K562 (cell line): Measurements from ENCODE around the gene SLC1A1. TPM values are rescaled to one million over a fixed set of nuclear protein-coding genes. Genes with fewer than 3 reads are reported as not detected.
A peak's percentile ranks its signal among the peaks of the same experiment; 100 is the strongest.

Experiments used
- ATAC-seq: fragments of 200-7000 bp; cut with Tn5 transposase; 3 replicates; pipeline ENCODE4 v1.9.1; 2020; ENCODE audit warnings: moderate library complexity
- BruUV-seq: library from RNA; stranded (reverse); fragments of 400-500 nt; replicated peaks from 2 replicates; lab custom pipeline; 2021; lab: Mats Ljungman, UMichigan
- CTCF ChIA-PET: fragments of 300-600 bp; formaldehyde crosslinking; extraction: SDS; loops from one replicate; lab custom pipeline; 2021; ENCODE audit warnings: low intra/inter-chr PET ratio; lab: Yijun Ruan, JAX
- POLR2A ChIA-PET: fragments of 300-600, 350-650 bp; sonication (Branson Sonifier 250); formaldehyde crosslinking; extraction: SDS; loops from one replicate; lab custom pipeline; 2021; ENCODE audit warnings: antibody characterized with exemption, inconsistent platforms; lab: Yijun Ruan, JAX
- DNase-seq, 4 experiments: peaks; one replicate each; pipeline versions ENCODE4 v3.0.0 to v3.0.0-alpha.2; 2011 to 2018; ENCODE audit warnings: low spot score in 3 of 4, mixed read lengths in 3 of 4; ENCODE audit errors: extremely low read depth in 1 of 4
- FAIRE-seq: peaks from 2 replicates; lab custom pipeline; 2011; peaks lifted over from hg19 to GRCh38; lab: Jason Lieb, UNC
- H2AFZ ChIP-seq: 2 replicates; pipeline ENCODE4 v1.6.0; 2011; ENCODE audit warnings: low read depth, low read length, control low read depth, inconsistent platforms
- H3K27ac ChIP-seq: fragments of 200-600 bp; 3 replicates; pipeline ENCODE4 v1.8.0; 2011; ENCODE audit warnings: low read depth, mild to moderate bottlenecking, control low read depth, inconsistent platforms, low read length, moderate library complexity, mixed read lengths; ENCODE audit errors: extremely low read depth
- H3K27me3 ChIP-seq, 2 experiments: fragments of 300-600 bp in 1 of 2; 2 replicates in 1 of 2; 3 replicates in 1 of 2; pipeline versions ENCODE4 v1.6.0 to v1.8.0; 2011; ENCODE audit warnings: inconsistent platforms in 2 of 2, low read length in 2 of 2, mild to moderate bottlenecking in 1 of 2, mixed read lengths in 1 of 2, moderate library complexity in 1 of 2; ENCODE audit not compliant: control insufficient read depth in 2 of 2, insufficient read depth in 2 of 2
- H3K36me3 ChIP-seq: fragments of 300-600 bp; 3 replicates; pipeline ENCODE4 v1.8.0; 2011; ENCODE audit warnings: mild to moderate bottlenecking, low read length, inconsistent platforms; ENCODE audit not compliant: control insufficient read depth, insufficient read depth
- H3K4me1 ChIP-seq, 2 experiments: fragments of 200-600 bp in 1 of 2; replicated peaks in 1 of 2; 2 replicates in 1 of 2; 3 replicates in 1 of 2; pipeline versions ENCODE4 v1.5.1 to v1.8.0; 2011; ENCODE audit warnings: inconsistent platforms in 2 of 2, low read length in 2 of 2, mild to moderate bottlenecking in 1 of 2, mixed read lengths in 1 of 2, moderate library complexity in 1 of 2; ENCODE audit not compliant: control insufficient read depth in 2 of 2, insufficient read depth in 2 of 2
- H3K4me2 ChIP-seq: 2 replicates; pipeline ENCODE4 v1.6.1; 2011; ENCODE audit warnings: low read length, control low read depth, inconsistent platforms, mixed read lengths; ENCODE audit not compliant: insufficient read depth
- H3K4me3 ChIP-seq: fragments of 200-600 bp; sonication (generic), shearing (Covaris generic); 2 replicates; pipeline ENCODE4 v1.5.1; 2016; ENCODE audit warnings: control low read depth, inconsistent platforms
- H3K79me2 ChIP-seq: fragments of 200-600 bp; 3 replicates; pipeline ENCODE4 v1.8.0; 2011; ENCODE audit warnings: low read length, inconsistent platforms; ENCODE audit not compliant: control insufficient read depth, insufficient read depth
- H3K9ac ChIP-seq, 2 experiments: 2 replicates each; pipeline versions ENCODE4 v1.6.0 to v1.6.1; 2011; ENCODE audit warnings: low read depth in 2 of 2, low read length in 2 of 2, control low read depth in 1 of 2, inconsistent platforms in 1 of 2, mild to moderate bottlenecking in 1 of 2, mixed read lengths in 1 of 2; ENCODE audit not compliant: insufficient read depth in 1 of 2
- H3K9me1 ChIP-seq: one replicate; pipeline ENCODE4 v1.6.0; 2011; ENCODE audit warnings: inconsistent platforms, mild to moderate bottlenecking, low read length, moderate library complexity; ENCODE audit not compliant: control insufficient read depth, insufficient read depth
- H3K9me3 ChIP-seq: replicated peaks from 2 replicates; pipeline ENCODE4 v1.5.1; 2011; ENCODE audit warnings: low read depth, low read length, inconsistent platforms; ENCODE audit not compliant: control insufficient read depth, insufficient read depth
- H4K20me1 ChIP-seq: replicated peaks from 2 replicates; pipeline ENCODE4 v1.6.1; 2011; ENCODE audit warnings: low read length, inconsistent platforms, mixed read lengths; ENCODE audit not compliant: control insufficient read depth, insufficient read depth
- NRF1 ChIP-seq, 2 experiments: fragments of 450-650 bp; IDR thresholded peaks in 1 of 2; conservative IDR thresholded peaks in 1 of 2; 2 replicates each; pipeline ENCODE4 v1.6.1; 2014; ENCODE audit warnings: mild to moderate bottlenecking in 2 of 2
- RBM25 ChIP-seq: fragments of 200-400 bp; formaldehyde crosslinking; IDR thresholded peaks from 2 replicates; pipeline ENCODE4 v1.6.1; 2018; ENCODE audit warnings: low read length, low read depth, moderate library complexity; ENCODE audit not compliant: severe bottlenecking
- SREBF1 ChIP-seq: fragments of 150-350 bp; IDR thresholded peaks from 2 replicates; pipeline ENCODE4 v1.6.1; 2014; ENCODE audit warnings: antibody characterized with exemption, low read depth, low read length, borderline replicate concordance
- STAT5B ChIP-seq: fragments of 250-450 bp; sonication (Bioruptor Pico); IDR thresholded peaks from 2 replicates; pipeline ENCODE4 v1.8.0; 2021; ENCODE audit warnings: mild to moderate bottlenecking, inconsistent platforms
- TFAM ChIP-seq: fragments of 250-450 bp; sonication (Bioruptor Pico); conservative IDR thresholded peaks from 2 replicates; pipeline ENCODE4 v1.5.0; 2021; ENCODE audit warnings: mild to moderate bottlenecking, moderate library complexity
- ZBTB33 ChIP-seq: sonication (generic); formaldehyde crosslinking; IDR thresholded peaks from 2 replicates; pipeline ENCODE4 v1.8.1; 2023; ENCODE audit warnings: mild to moderate bottlenecking, missing genetic modification reagents
- ZNF197 ChIP-seq: fragments of 200-800 bp; sonication (Bioruptor generic); IDR thresholded peaks from 2 replicates; pipeline ENCODE4 v1.6.1; 2016; ENCODE audit warnings: low read depth, missing genetic modification characterization, missing compliant biosample characterization
- WGBS: fragments of 100-300 bp; shearing (Covaris generic); methylation state at CpG from one replicate; pipeline ENCODE4 v1.1.6; 2016; ENCODE audit warnings: low coverage, mixed read lengths; ENCODE audit not compliant: insufficient coverage; ENCODE audit errors: missing lambda C conversion rate; 5-methylcytosine and 5-hydroxymethylcytosine counted together
- in situ Hi-C: fragments of 300-500 bp; cut with MboI; formaldehyde crosslinking; loops from 4 replicates; pipeline ENCODE4 v1.15.0; 2018; ENCODE audit warnings: inconsistent platforms, mixed read lengths
- intact Hi-C: fragments of 100-400 bp; cut with micrococcal nuclease; formaldehyde crosslinking; loops from 2 replicates; pipeline ENCODE4 v1.14.2; 2022
- polyA plus RNA-seq, 8 experiments: library from polyadenylated mRNA; depleted of rRNA in 4 of 8; stranded (reverse) in 5 of 8; unstranded in 3 of 8; fragments of >200 nt; fragmentation: Nextera tagmentation in 2 of 8; fragmentation: Illumina TruSeq in 1 of 8; extraction: Ambion mirVana in 2 of 8; extraction: Trizol in 1 of 8; gene quantifications; 2 replicates each; pipeline versions ENCODE4 v1.2.1 to v1.2.3, GENCODE V29; 2011 to 2014; ENCODE audit warnings: inconsistent platforms in 1 of 8, missing spikeins in 1 of 8
- total RNA-seq, 7 experiments: library from RNA; depleted of rRNA in 6 of 7; stranded (reverse); fragments of >200 nt in 6 of 7; fragmentation: Illumina TruSeq in 2 of 7; extraction: Trizol in 2 of 7; gene quantifications; 2 replicates each; pipeline versions ENCODE4 v1.2.1 to v1.2.3, GENCODE V29; 2011 to 2021; ENCODE audit warnings: low replicate concordance in 1 of 7
- TF ChIP-seq, protein P1 (sequence below): sonication (generic); formaldehyde crosslinking; IDR thresholded peaks from 2 replicates; pipeline ENCODE4 v1.8.1; 2023; ENCODE audit warnings: mild to moderate bottlenecking, missing genetic modification reagents

The SLC1A1 gene
- total and polyA plus RNA-seq, 9 of the 15 experiments (the other 6 are each of a cell fraction or from before 2014, with no cell fraction given) = 0.11 to 0.16 TPM; not detected in 7

- Histone ChIP-seq H4K20me1 (no peaks in the 10 kb centered on the region), H3K27me3 (peaks cover 0 to 8% of the 10 kb centered on the region in 2 experiments; a peak in 3 of 5 replicates), H3K4me1 (no peaks in the 10 kb centered on the region), H3K4me2 (no peak overlapping the region), H3K9me3 (no peaks in the 10 kb centered on the region), H3K4me3 (no peak overlapping the region), H3K9ac (no peak overlapping the region), H2AFZ (no peak overlapping the region), H3K9me1 (no peaks in the 10 kb centered on the region), H3K36me3 (no peaks in the 10 kb centered on the region), H3K27ac (no peak overlapping the region), H3K79me2 (no peaks in the 10 kb centered on the region)
- ChIA-PET CTCF (no interaction called here), POLR2A (no interaction called here)
- 7% methylated on average over 5 of the region's 5 CpGs for WGBS
- TF ChIP-seq ZNF197 = no peak
- peak; percentile 52 for TF ChIP-seq RBM25
- no peak for TF ChIP-seq STAT5B
- TF ChIP-seq SREBF1 = no peak
- no peak for TF ChIP-seq TFAM
- TF ChIP-seq ZBTB33 (CRISPR knock-in tag) = no peak
- TF ChIP-seq, protein P1, sequence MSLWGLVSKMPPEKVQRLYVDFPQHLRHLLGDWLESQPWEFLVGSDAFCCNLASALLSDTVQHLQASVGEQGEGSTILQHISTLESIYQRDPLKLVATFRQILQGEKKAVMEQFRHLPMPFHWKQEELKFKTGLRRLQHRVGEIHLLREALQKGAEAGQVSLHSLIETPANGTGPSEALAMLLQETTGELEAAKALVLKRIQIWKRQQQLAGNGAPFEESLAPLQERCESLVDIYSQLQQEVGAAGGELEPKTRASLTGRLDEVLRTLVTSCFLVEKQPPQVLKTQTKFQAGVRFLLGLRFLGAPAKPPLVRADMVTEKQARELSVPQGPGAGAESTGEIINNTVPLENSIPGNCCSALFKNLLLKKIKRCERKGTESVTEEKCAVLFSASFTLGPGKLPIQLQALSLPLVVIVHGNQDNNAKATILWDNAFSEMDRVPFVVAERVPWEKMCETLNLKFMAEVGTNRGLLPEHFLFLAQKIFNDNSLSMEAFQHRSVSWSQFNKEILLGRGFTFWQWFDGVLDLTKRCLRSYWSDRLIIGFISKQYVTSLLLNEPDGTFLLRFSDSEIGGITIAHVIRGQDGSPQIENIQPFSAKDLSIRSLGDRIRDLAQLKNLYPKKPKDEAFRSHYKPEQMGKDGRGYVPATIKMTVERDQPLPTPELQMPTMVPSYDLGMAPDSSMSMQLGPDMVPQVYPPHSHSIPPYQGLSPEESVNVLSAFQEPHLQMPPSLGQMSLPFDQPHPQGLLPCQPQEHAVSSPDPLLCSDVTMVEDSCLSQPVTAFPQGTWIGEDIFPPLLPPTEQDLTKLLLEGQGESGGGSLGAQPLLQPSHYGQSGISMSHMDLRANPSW (CRISPR knock-in tag) = no peak
- TF ChIP-seq NRF1 (conservative IDR thresholded peaks at IDR 0.05 in 1 of 2, IDR thresholded peaks at IDR 0.05 in 1 of 2) = no peak
- ATAC-seq (no peak), DNase-seq (no peak), FAIRE-seq (no peak)
- in situ Hi-C loops (loop anchor here (25.0 kb wide), 1 partner anchor 822 kb away; the partner anchor contains the start of gene PLGRKT), intact Hi-C loops (no loop called here)
- BruUV-seq = no TSS peak
These were observed 125.5 kb downstream of the SLC1A1 start for GRCh38 chr9:4615778-4616177.
